GM18505 (cell line): ENCODE data around the gene FTH1.

Experiments
- ATAC-seq: cut with Tn5 transposase; IDR thresholded peaks from one replicate; pipeline ENCODE4 v1.9.1; 2021; ENCODE audit not compliant: unreplicated experiment
- POLR2A ChIP-seq: IDR thresholded peaks from 4 replicates; pipeline ENCODE4 v1.6.1; 2011; ENCODE audit warnings: borderline replicate concordance; ENCODE audit not compliant: insufficient read depth, insufficient read length; ENCODE audit errors: extremely low read depth

FTH1 gene

DNA sequence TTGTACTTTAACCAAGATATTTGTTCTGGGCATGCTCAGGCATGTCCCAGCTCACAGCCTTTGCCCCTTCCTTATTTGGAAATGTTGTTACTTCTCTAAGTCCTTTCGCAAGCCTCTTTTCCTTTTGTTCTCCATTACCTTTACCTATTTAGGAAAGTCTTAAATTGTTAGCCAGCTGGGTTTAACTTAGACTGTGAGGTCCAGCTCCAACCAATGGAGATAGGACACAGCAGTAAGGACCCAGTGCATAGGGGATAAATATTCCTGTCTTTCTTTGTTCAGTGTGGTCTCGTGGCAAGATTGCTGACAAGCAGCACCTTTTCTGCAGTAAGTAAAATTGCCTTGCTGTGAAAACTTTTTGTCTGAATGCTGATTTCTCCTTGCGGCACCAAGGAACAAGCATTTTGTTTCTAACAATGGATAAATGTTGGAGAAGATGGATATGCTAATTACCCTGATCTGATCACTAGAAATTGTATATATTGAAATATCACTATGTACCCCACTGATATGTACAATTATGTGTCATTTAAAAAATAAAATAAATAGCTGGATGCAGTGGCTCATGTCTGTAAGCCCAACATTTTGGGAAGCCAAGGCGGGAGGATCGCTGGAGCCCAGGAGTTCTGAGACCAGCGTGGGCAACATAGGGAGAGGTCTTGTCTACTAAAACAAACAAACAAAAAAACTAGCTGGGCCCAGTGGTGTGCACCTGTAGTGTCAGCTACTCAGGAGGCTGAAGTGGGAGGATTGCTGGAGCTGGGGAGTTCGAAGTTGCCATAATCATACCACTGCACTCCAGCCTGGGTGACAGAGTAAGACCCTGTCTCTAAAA lies 31.9 kb upstream of the FTH1 start:
- no peak for TF ChIP-seq POLR2A

DNA sequence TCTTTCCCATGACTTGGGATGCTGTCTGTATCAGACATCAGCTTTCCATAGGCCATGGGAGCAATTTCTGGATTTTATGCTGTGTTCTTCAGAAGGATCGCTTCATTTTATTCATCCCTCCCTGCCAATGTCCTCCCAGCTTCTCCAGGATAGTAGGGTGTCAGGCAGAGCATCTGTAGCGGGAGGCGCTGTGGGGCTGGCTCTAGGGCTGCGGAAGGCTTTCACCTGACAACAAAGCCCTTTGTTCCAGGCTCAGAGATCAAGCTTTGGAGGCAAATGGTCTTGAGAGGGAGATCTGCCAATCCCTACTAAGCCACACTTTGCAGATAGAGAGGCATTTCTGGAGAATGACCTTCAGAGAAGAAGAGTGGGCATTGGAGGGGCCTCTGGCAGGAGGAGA lies 29.5 kb upstream of the FTH1 start:
- no peak for ATAC-seq

More for the DNA sequence above, 31.9 kb upstream of the FTH1 start:
- ATAC-seq = no peak

DNA sequence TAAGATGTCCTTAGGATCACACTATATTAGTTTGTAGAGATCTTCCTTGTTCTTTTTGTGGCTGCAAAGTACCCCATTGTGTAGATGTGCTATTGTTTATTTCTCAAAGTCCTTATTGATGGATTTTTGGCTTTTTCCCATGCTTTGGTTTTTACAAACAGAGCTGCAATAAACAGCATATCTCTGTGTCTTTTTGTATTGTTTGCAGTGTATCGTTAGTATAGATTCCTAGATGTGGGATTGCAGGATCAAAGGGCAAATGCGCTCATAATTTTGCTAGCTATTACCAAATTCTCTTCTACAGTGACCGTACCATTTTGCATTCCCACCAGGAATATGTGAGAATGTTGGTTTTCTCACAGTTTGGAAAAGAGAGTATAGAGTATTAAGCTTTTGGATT lies 27.5 kb upstream of the FTH1 start:
- ATAC-seq = no peak

More for the DNA sequence above, 29.5 kb upstream of the FTH1 start:
- no peak for TF ChIP-seq POLR2A

DNA sequence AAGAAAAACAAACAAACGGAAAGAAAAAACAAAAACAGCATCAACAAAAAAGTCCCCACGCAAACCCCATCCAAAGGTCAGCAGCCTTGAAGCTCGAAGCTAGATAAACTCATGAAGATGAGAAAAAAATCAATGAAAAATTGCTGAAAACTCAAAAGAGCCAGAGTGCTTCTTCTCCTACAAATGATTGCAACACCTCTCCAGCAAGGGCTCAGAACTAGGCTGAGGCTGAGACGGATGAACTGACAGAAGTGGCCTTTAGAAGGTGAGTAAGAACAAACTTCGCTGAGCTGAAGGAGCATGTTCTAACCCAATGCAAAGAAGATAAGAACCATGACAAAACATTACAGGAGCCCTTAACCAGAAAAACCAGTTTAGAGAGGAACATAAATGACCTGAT lies 18.4 kb upstream of the FTH1 start:
- no peak for TF ChIP-seq POLR2A
- no peak for ATAC-seq

More for the DNA sequence above, 27.5 kb upstream of the FTH1 start:
- no peak for TF ChIP-seq POLR2A

DNA sequence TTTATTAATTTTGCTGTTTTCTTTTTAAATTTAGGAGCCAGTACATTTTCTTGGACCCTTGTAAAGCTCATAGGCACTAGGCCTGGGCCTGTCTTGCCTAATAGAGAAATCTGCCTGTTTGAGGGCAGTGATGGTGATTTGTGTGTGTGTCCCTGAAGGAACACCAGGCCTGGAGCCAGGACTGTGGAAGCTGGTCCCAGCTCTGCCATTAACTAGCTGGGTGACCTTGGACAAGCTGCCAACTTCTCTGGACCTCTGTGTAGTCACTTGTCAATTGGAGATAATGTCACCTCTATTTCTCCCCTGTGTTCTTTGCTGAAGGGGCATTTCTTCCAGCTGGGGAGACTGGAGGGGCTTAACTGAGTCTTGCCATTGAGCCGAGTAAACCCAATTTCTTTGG lies 16.0 kb upstream of the FTH1 start:
- ATAC-seq = no peak
- no peak for TF ChIP-seq POLR2A

DNA sequence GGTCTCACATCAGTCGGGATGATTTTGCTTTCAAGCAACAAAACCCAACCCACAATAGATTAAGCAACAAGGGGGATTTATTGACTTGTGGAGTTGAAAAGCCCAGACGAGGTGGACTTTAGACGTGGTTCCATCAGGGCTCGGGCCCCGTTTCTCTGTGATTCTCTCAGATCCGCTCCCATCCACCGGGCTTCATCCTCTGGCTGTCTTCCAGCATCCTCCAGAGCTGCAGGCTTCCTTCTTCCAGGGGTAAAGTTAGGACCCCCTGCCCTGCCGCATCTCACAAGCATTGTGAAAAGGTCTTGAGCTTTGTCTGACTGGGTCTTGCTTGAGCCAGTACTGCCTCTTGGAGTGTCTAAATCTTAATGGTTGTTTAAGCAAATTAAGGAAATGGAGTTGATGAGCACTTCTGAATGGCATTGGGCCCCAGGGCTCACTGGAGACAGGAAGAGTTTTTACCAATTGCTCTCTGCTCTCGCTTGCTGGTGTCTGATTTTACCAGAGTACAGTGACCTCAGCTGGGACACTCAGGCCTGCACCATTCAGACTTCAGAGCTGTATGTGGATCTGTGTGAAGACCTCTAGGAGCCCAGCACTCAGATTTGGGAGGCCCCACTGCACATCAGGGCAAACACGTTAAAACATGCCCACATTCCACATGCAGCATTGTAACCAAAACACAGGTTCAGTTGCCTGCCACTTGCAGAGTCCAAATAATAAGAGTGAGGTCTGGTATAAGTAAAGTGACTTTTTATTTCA lies 13.5 kb upstream of the FTH1 start:
- no peak for TF ChIP-seq POLR2A
- ATAC-seq = no peak

DNA sequence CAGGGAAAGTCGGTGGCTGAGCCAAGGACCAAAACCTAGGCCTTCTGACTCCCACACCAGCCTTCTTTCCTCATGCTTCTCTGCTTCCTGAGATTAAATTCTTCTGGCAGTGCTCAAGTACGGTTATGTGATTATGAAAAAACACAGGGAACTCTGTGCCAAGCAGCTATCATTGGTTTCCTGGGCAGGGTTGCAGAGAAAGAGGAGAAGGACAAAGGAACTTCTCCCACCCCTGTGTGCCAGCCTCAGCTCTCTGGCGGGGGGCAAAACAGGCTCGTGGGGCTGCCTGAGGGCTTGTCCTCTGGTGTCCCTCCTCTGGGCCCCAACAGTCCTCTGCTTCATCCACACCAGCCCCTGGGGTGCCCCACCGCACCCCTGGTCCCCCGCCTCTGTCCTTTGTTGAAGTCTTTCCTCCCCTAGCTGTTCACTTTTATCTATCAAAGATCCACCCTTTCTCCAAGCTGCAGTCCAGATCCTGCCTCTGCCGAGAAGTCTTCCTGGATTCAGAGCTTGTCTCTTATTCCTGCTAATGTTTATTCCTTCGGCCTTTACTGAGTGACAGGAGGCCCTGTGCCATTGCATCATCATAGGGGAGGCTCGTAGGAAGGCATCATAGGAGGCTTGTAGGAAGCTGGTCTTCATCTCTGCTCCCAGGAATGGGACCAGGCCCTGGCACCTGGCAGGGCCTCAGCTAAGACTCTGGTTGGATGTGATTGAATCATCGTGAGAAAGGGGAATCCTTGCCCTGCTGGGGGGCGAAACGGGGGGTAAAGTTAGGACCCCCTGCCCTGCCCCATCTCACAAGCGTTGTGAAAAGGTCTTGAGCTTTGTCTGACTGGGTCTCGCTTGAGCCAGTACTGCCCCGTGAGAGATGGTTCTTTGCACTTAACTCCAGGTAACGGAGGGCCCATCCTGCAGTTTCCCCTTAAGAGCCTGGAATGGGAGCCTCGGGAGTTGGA lies 11.5 kb upstream of the FTH1 start:
- TF ChIP-seq POLR2A = no peak
- no peak for ATAC-seq

DNA sequence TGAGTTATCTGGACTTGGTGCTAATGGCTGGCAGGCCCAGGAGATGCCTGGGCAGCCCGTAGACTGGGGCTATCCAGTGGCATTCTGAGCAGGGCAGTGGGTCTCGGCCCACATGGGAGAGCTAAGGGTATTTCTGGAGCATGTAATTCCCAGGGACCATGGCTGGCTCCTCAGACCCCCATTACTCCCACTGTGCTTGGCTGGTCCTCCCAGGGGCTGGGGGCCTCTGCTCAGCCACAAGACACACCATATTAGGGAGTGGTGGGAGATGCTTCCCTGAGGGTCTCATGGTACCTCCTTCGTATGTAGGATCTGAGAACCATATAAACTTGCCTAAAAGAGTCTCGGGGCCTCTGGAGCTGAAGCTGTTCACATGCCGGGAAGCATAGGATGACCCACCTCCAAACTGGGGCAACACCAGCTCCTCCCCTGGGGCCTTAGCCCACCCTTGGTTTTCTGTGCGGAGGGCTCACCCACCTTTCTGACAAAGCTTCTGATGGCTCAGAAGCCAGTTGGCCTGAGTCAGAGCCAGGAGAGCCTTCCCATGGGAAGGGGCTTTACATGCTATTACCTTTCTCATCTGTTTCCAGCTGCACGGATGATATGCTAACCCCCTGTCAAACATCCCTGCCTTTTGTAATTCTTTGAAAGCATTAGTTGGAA lies 9.5 kb upstream of the FTH1 start:
- TF ChIP-seq POLR2A = no peak
- no peak for ATAC-seq

DNA sequence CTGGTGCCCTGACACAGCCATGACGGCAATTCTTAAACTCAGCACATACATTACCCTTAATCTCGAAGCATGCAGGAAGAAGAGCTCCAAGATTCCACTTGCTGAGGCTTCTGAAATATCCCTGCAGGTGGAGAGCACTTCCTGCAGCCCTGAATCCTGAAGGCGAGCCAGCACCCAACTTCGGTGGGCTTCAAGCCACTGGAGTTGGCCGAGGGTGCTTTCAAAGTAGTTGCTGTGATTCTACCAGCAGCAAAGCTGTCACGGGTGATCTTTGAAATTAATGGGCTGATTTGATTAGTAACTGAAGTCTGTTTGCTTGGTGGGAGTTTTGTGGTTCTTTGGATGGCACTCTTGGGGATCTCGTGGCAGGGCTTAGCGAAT lies 9.0 kb upstream of the FTH1 start:
- TF ChIP-seq POLR2A = no peak
- ATAC-seq = no peak

DNA sequence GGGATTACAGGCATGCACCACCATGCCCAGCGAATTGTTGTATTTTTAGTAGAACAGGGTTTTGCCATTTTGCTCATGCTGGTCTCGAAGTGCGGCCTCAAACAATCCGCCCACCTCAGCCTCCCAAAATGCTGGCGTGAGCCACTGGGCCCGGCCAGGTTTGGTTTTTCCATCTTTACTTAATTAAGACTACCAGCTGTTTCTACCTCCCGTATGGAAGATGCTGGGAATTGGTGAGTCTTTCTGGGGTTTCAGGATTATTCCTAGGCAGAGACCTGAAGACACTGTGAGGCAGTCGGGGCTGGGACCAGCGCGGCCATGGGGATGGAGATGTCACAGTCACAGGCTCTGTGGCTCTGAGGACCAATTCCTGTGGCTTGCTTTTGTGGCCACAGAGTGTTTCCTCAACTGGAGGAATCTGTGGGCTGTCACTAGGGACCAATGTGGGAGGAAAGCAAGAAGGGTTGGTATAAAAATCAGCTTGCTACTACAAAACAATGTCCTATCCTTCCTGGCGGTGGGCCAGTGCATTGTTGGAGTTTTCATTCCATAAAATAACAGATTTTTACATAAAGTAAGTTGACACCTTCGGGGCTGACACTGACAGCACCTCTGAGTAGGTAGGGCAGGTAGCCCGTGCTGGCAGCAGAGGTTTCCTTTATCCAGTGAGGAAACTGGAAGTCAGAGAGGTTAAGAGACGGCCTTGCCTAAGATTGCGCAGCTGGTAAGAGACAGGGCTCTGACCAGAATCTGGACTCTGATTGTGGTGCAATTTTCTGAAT lies 8.4 kb upstream of the FTH1 start:
- TF ChIP-seq POLR2A = no peak
- ATAC-seq = no peak

DNA sequence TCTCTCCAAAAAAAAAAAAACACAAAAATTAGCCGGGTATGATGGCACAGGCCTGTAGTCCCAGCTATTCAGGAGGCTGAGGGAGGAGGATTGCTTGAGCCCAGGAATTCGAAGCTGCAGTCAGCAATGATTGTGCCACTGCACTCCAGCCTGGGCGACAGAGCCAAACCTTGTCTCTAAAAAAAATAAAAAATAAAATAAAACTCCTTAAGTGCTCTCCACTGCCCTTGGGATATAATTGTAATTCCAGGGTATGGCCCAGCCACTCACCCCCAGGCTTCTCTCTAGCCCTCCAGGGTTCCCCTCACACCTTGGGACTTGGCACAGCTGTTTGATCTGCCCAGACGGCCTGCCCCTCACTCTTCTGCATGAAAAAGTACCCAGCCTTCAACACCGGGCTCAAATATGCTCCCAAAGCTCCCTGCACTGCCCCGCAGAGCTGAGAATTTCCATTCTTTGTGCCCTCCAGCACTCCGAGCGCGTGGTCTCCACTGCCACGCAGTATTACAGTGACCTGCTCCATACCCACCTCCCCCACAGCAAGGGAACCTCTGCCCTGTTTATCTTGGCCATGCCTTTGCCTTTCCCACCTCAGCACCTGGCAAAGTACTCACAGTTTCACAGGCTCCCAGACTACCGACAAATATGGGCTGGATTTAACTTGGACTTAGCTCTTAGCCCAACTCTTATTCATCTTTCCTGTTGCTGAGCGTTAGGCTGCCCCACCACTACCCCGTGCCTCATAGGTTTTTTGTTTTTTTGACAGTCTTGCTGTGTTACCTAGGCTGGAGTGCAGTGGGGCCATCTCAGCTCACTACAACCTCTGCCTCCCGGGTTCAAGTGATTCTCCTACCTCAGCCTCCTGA lies 7.6 kb upstream of the FTH1 start:
- no peak for ATAC-seq
- TF ChIP-seq POLR2A = no peak

DNA sequence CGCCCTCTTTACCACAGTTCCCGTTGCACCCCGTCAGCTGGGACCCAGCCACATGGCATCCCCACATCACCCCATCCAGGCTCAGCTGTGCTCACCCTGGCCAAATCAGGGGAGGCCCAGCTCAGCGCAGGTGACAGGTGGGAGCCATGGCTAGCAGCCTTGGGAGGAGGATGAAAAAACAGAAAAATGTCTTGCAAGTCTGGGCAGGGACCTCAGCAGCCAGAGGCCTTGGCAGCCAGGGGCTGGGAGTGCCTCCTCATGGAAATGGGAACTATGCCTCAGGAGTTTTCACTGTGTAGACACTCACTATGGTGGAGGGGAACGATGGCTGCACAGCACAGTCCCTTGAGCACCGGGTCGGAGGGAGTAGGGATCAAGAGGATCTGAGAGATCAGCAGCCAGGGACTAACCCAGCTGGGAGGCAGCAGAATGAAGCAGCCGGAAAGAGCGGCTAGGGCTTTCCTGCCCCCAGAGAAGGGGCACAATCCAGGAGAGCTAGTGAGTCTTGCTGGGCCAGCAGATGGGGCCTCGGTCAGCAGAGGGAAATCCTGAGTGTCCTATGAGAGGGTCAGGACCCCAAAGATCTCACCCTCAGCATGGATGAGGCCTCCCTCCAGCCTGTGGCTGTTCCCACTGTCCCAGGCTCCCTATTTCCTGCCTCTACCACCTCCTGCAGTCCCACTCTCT lies 6.2 kb upstream of the FTH1 start:
- no peak for TF ChIP-seq POLR2A
- no peak for ATAC-seq
